A549 (cell line): ENCODE data around the gene CSNK2A1.

Experiments used
- CTCF ChIP-seq: fragments of >200 bp; sonication (Bioruptor Twin); formaldehyde crosslinking; IDR thresholded peaks from 3 replicates; pipeline ENCODE4 v1.5.1; 2016
- HEYL ChIP-seq: fragments of 250-450 bp; sonication (Bioruptor Pico); IDR thresholded peaks from 2 replicates; pipeline ENCODE4 v1.8.0; 2021; ENCODE audit warnings: mild to moderate bottlenecking, moderate library complexity
- JUNB ChIP-seq: fragments of >200 bp; sonication (Bioruptor Twin); formaldehyde crosslinking; IDR thresholded peaks from 2 replicates; pipeline ENCODE4 v1.6.1; 2016
- MAX ChIP-seq: IDR thresholded peaks from 2 replicates; pipeline ENCODE4 v1.6.1; 2012
- MAZ ChIP-seq: fragments of 150-350 bp; IDR thresholded peaks from 2 replicates; pipeline ENCODE4 v1.6.1; 2014; ENCODE audit warnings: antibody characterized with exemption, low read depth, low read length, borderline replicate concordance
- PBX3 ChIP-seq: IDR thresholded peaks from 2 replicates; pipeline ENCODE4 v1.6.1; 2012
- RAD21 ChIP-seq, 2 experiments: fragments of >200 bp in 1 of 2; sonication (Bioruptor Twin) in 1 of 2; formaldehyde crosslinking in 1 of 2; IDR thresholded peaks in 1 of 2; conservative IDR thresholded peaks in 1 of 2; 2 replicates in 1 of 2; 3 replicates in 1 of 2; pipeline ENCODE4 v1.6.1; 2012 to 2018; ENCODE audit warnings: inconsistent platforms in 1 of 2
- REST ChIP-seq: fragments of 200-600 bp; sonication (generic); IDR thresholded peaks from 2 replicates; pipeline ENCODE4 v1.6.1; 2016; ENCODE audit warnings: antibody characterized with exemption, mild to moderate bottlenecking, moderate library complexity
- RFX5 ChIP-seq: fragments of 450-650 bp; IDR thresholded peaks from 2 replicates; pipeline ENCODE4 v1.7.1; 2014; ENCODE audit warnings: antibody characterized with exemption, mild to moderate bottlenecking, moderate library complexity

GRCh38 chr20:574297-574942, 30.8 kb upstream of the CSNK2A1 start:
- TF ChIP-seq CTCF (no peak), MAX (no peak), MAZ (no peak), PBX3 (no peak), JUNB (no peak), RAD21 (conservative IDR thresholded peaks at IDR 0.05 in 1 of 2, IDR thresholded peaks at IDR 0.05 in 1 of 2) (no peak), RFX5 (no peak), HEYL (CRISPR knock-in tag) (no peak), REST (no peak)
